HepG2 (cell line): ENCODE data around the gene ITGA7. TPM values are rescaled to one million over a fixed set of nuclear protein-coding genes. Genes with fewer than 3 reads are reported as not detected.

Experiments
- ATAC-seq: fragments of 200-7000 bp; cut with Tn5 transposase; 3 replicates; pipeline ENCODE4 v1.9.1; 2020; ENCODE audit warnings: mild to moderate bottlenecking, moderate library complexity
- BruUV-seq: library from RNA; stranded (reverse); fragments of 400-500 nt; replicated peaks from 2 replicates; lab custom pipeline; 2021; lab: Mats Ljungman, UMichigan
- CTCF ChIA-PET: fragments of 300-600 bp; formaldehyde crosslinking; extraction: SDS; loops from one replicate; lab custom pipeline; 2021; ENCODE audit warnings: low total read pairs, inconsistent platforms, low intra/inter-chr PET ratio; lab: Yijun Ruan, JAX
- POLR2A ChIA-PET: fragments of 350-600 bp; sonication (Branson Sonifier 250); formaldehyde crosslinking; loops from one replicate; lab custom pipeline; 2020; ENCODE audit warnings: antibody characterized with exemption, inconsistent platforms; lab: Yijun Ruan, JAX
- DNase-seq: peaks from one replicate; pipeline ENCODE4 v3.0.0-alpha.2; 2015; ENCODE audit warnings: low spot score
- FAIRE-seq: peaks from 3 replicates; lab custom pipeline; 2011; peaks lifted over from hg19 to GRCh38; lab: Jason Lieb, UNC
- H2AFZ ChIP-seq: one replicate; pipeline ENCODE4 v1.6.1; 2011; ENCODE audit warnings: low read length, inconsistent platforms
- H3K27ac ChIP-seq: fragments of 300-600 bp; 3 replicates; pipeline ENCODE4 v1.8.0; 2011; ENCODE audit warnings: mixed run types, mild to moderate bottlenecking, mixed read lengths, low read length, inconsistent platforms; ENCODE audit not compliant: insufficient read depth; ENCODE audit errors: extremely low read length
- H3K27me3 ChIP-seq, 2 experiments: fragments of 200-600 bp in 1 of 2; 2 replicates in 1 of 2; 3 replicates in 1 of 2; pipeline versions ENCODE4 v1.6.0 to v1.8.0; 2011; ENCODE audit warnings: low read length in 2 of 2, mild to moderate bottlenecking in 2 of 2, moderate library complexity in 2 of 2, inconsistent platforms in 1 of 2; ENCODE audit not compliant: insufficient read depth in 2 of 2, control insufficient read depth in 1 of 2
- H3K36me3 ChIP-seq, 2 experiments: fragments of 200-600 bp in 1 of 2; replicated peaks in 1 of 2; 2 replicates in 1 of 2; 3 replicates in 1 of 2; pipeline versions ENCODE4 v1.5.1 to v1.8.0; 2011; ENCODE audit warnings: low read length in 2 of 2, inconsistent platforms in 1 of 2; ENCODE audit not compliant: insufficient read depth in 2 of 2, control insufficient read depth in 1 of 2
- H3K4me1 ChIP-seq: 2 replicates; pipeline ENCODE4 v1.5.1; 2012; ENCODE audit warnings: low read length, inconsistent platforms; ENCODE audit not compliant: insufficient read depth
- H3K4me2 ChIP-seq: 2 replicates; pipeline ENCODE4 v1.6.0; 2011; ENCODE audit warnings: low read depth, low read length, inconsistent platforms
- H3K4me3 ChIP-seq, 3 experiments: fragments of 200-600 bp in 1 of 3; sonication (generic), shearing (Covaris generic) in 1 of 3; replicated peaks in 1 of 3; 2 replicates each; pipeline ENCODE4 v1.5.1; 2011 to 2016; ENCODE audit warnings: low read length in 3 of 3, inconsistent platforms in 2 of 3, low read depth in 2 of 3, mild to moderate bottlenecking in 2 of 3, control low read depth in 1 of 3, mixed read lengths in 1 of 3; ENCODE audit not compliant: insufficient read depth in 1 of 3
- H3K79me2 ChIP-seq: one replicate; pipeline ENCODE4 v1.6.1; 2011; ENCODE audit warnings: low read length, inconsistent platforms; ENCODE audit not compliant: insufficient read depth
- H3K9ac ChIP-seq: 2 replicates; pipeline ENCODE4 v1.6.0; 2011; ENCODE audit warnings: mild to moderate bottlenecking, low read depth, low read length, inconsistent platforms; ENCODE audit not compliant: insufficient read depth
- H3K9me3 ChIP-seq: 2 replicates; pipeline ENCODE4 v1.5.1; 2012; ENCODE audit warnings: mild to moderate bottlenecking, low read length
- H4K20me1 ChIP-seq: 2 replicates; pipeline ENCODE4 v1.6.0; 2011; ENCODE audit warnings: inconsistent platforms, mild to moderate bottlenecking, low read length, moderate library complexity; ENCODE audit not compliant: insufficient read depth
- MBNL3 ChIP-seq: fragments of 250-450 bp; sonication (Bioruptor Pico); conservative IDR thresholded peaks from 2 replicates; pipeline ENCODE4 v1.8.0; 2022; ENCODE audit warnings: mild to moderate bottlenecking, inconsistent platforms
- NFATC3 ChIP-seq: sonication (generic); formaldehyde crosslinking; IDR thresholded peaks from 2 replicates; pipeline ENCODE4 v1.5.1; 2020; ENCODE audit warnings: mild to moderate bottlenecking, missing genetic modification reagents
- U2AF1 ChIP-seq: fragments of 200-400 bp; formaldehyde crosslinking; optimal IDR thresholded peaks from 2 replicates; pipeline ENCODE3; 2017; ENCODE audit warnings: mild to moderate bottlenecking, low read depth, low read length
- ZFX ChIP-seq: sonication (generic); formaldehyde crosslinking; IDR thresholded peaks from 2 replicates; pipeline ENCODE4 v1.4.0; 2020; ENCODE audit warnings: mild to moderate bottlenecking, low read depth, missing genetic modification reagents, moderate library complexity
- ZMAT3 ChIP-seq: sonication (generic); formaldehyde crosslinking; conservative IDR thresholded peaks from 2 replicates; pipeline ENCODE4 v1.7.0; 2021; ENCODE audit warnings: missing genetic modification reagents
- ZNF724P ChIP-seq: sonication (generic); formaldehyde crosslinking; IDR thresholded peaks from 2 replicates; pipeline ENCODE4 v1.8.0; 2022; ENCODE audit warnings: missing genetic modification reagents, borderline replicate concordance
- WGBS: methylation state at CpG from one replicate; pipeline ENCODE4 v1.1.6; 2017; ENCODE audit warnings: low lambda C conversion rate; 5-methylcytosine and 5-hydroxymethylcytosine counted together
- in situ Hi-C: cut with HindIII; loops from 2 replicates; pipeline ENCODE4 v1.10.0; 2017; ENCODE audit warnings: low pct_unique_long_range_greater_than_20kb; ENCODE audit not compliant: extremely low pct_ligation_motif_present
- intact Hi-C: fragments of 100-400 bp; cut with micrococcal nuclease; formaldehyde crosslinking; loops from one replicate; pipeline ENCODE4 v1.10.0; 2022; ENCODE audit not compliant: unreplicated experiment
- polyA plus RNA-seq, 8 experiments: library from polyadenylated mRNA; depleted of rRNA in 3 of 8; stranded (reverse) in 7 of 8; unstranded in 1 of 8; fragments of >200 nt; fragmentation: Illumina TruSeq in 4 of 8; extraction: Trizol in 4 of 8; gene quantifications; 2 replicates each; pipeline versions ENCODE4 v1.2.1 to v1.2.3, GENCODE V29; 2011 to 2016; ENCODE audit warnings: low read depth in 4 of 8, missing spikeins in 1 of 8, mixed read lengths in 1 of 8; ENCODE audit not compliant: insufficient read depth in 1 of 8
- total RNA-seq, 5 experiments: library from RNA; depleted of rRNA; stranded (reverse); fragments of >200 nt; fragmentation: Illumina TruSeq; extraction: Trizol; gene quantifications; 2 replicates each; pipeline ENCODE4 v1.2.3, GENCODE V29; 2016; ENCODE audit warnings: low read depth in 1 of 5
- TF ChIP-seq, protein P1 (sequence below): sonication (generic); formaldehyde crosslinking; IDR thresholded peaks from 2 replicates; pipeline ENCODE4 v1.4.0; 2020; ENCODE audit warnings: mild to moderate bottlenecking, missing genetic modification reagents
- TF ChIP-seq, protein P2 (sequence below): sonication (generic); formaldehyde crosslinking; IDR thresholded peaks from 2 replicates; pipeline ENCODE4 v1.4.0; 2020; ENCODE audit warnings: mild to moderate bottlenecking, missing genetic modification reagents
- TF ChIP-seq, protein P3 (sequence below): sonication (generic); formaldehyde crosslinking; IDR thresholded peaks from 2 replicates; pipeline ENCODE4 v1.8.0; 2022; ENCODE audit warnings: low read depth, missing genetic modification reagents
- TF ChIP-seq, protein P4 (sequence below): sonication (generic); formaldehyde crosslinking; IDR thresholded peaks from 2 replicates; pipeline ENCODE4 v1.4.0; 2020; ENCODE audit warnings: missing genetic modification reagents
- TF ChIP-seq, protein P5 (sequence below): sonication (generic); formaldehyde crosslinking; IDR thresholded peaks from 2 replicates; pipeline ENCODE4 v1.4.0; 2020; ENCODE audit warnings: missing genetic modification reagents, low read depth, mild to moderate bottlenecking, borderline replicate concordance
- TF ChIP-seq, protein P6 (sequence below): sonication (generic); formaldehyde crosslinking; IDR thresholded peaks from 2 replicates; pipeline ENCODE4 v1.8.0; 2022; ENCODE audit warnings: missing genetic modification reagents, low read depth, mild to moderate bottlenecking, borderline replicate concordance

Gene ITGA7
- total and polyA plus RNA-seq, 2 of the 13 experiments (the other 11 are each of a cell fraction or from before 2014, with no cell fraction given) = 0.65 to 0.75 TPM

DNA sequence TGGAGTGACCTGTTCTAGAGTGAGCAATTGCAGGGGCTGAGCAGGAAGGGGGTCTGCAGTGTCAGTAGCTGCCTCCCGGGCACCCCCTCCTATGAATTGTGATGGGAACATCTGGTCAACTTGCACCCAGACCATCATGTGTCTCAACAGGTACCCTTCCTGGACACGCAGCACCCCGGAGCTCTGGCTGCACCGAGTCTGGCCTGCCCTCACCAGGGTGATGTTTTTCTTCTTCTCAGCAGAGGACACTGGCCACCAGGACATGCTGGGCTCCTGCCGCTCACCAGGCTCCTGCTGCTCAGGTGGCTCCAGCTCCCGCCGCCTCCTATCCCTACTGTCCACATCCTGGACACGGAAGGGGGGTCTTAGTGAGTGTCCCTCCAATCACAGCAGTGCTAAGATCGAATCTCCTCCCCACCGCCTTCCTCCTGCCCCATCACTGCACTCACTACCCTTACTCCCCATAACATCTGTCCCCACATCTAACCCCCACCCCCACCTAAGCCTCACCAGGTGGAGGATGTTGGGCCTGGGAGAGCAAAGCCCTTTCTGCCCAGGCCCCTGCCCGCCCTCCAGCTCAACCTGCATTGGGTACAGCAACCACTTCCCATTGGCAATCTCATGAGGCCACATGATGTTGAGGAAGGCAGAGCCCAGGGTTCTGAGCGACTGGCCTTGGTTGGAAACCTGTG lies 14.9 kb downstream of the ITGA7 start:
- H4K20me1 ChIP-seq = no peaks in the 10 kb centered on the region
- H3K9ac ChIP-seq = no peak overlapping the region
- H3K9me3 ChIP-seq = no peaks in the 10 kb centered on the region
- peaks cover 26% of the 10 kb centered on the region for H3K4me1 ChIP-seq
- no TSS peak for BruUV-seq
- no peak for DNase-seq
- no peak for FAIRE-seq
- intact Hi-C loops = no loop called here
- in situ Hi-C loops = no loop called here
- ChIA-PET POLR2A (no interaction called here), CTCF (no interaction called here)
- H2AFZ ChIP-seq = no peak overlapping the region
- TF ChIP-seq, protein P1, sequence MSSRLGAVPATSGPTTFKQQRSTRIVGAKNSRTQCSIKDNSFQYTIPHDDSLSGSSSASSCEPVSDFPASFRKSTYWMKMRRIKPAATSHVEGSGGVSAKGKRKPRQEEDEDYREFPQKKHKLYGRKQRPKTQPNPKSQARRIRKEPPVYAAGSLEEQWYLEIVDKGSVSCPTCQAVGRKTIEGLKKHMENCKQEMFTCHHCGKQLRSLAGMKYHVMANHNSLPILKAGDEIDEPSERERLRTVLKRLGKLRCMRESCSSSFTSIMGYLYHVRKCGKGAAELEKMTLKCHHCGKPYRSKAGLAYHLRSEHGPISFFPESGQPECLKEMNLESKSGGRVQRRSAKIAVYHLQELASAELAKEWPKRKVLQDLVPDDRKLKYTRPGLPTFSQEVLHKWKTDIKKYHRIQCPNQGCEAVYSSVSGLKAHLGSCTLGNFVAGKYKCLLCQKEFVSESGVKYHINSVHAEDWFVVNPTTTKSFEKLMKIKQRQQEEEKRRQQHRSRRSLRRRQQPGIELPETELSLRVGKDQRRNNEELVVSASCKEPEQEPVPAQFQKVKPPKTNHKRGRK (CRISPR knock-in tag) = no peak
- no peak for TF ChIP-seq ZFX (CRISPR knock-in tag)
- no peak for TF ChIP-seq U2AF1
- no peak for TF ChIP-seq ZNF724P (CRISPR knock-in tag)
- TF ChIP-seq MBNL3 (CRISPR knock-in tag) = no peak
- TF ChIP-seq, protein P2, sequence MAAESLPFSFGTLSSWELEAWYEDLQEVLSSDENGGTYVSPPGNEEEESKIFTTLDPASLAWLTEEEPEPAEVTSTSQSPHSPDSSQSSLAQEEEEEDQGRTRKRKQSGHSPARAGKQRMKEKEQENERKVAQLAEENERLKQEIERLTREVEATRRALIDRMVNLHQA = no peak
- TF ChIP-seq NFATC3 (CRISPR knock-in tag) = no peak
- TF ChIP-seq, protein P3, sequence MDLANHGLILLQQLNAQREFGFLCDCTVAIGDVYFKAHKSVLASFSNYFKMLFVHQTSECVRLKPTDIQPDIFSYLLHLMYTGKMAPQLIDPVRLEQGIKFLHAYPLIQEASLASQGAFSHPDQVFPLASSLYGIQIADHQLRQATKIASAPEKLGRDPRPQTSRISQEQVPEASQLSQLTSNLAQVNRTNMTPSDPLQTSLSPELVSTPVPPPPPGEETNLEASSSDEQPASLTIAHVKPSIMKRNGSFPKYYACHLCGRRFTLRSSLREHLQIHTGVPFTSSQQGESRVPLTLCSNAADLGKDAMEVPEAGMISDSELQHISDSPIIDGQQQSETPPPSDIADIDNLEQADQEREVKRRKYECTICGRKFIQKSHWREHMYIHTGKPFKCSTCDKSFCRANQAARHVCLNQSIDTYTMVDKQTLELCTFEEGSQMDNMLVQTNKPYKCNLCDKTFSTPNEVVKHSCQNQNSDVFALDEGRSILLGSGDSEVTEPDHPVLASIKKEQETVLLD (CRISPR knock-in tag) = no peak
- TF ChIP-seq ZMAT3 = no peak
- TF ChIP-seq, protein P4, sequence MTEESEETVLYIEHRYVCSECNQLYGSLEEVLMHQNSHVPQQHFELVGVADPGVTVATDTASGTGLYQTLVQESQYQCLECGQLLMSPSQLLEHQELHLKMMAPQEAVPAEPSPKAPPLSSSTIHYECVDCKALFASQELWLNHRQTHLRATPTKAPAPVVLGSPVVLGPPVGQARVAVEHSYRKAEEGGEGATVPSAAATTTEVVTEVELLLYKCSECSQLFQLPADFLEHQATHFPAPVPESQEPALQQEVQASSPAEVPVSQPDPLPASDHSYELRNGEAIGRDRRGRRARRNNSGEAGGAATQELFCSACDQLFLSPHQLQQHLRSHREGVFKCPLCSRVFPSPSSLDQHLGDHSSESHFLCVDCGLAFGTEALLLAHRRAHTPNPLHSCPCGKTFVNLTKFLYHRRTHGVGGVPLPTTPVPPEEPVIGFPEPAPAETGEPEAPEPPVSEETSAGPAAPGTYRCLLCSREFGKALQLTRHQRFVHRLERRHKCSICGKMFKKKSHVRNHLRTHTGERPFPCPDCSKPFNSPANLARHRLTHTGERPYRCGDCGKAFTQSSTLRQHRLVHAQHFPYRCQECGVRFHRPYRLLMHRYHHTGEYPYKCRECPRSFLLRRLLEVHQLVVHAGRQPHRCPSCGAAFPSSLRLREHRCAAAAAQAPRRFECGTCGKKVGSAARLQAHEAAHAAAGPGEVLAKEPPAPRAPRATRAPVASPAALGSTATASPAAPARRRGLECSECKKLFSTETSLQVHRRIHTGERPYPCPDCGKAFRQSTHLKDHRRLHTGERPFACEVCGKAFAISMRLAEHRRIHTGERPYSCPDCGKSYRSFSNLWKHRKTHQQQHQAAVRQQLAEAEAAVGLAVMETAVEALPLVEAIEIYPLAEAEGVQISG (CRISPR knock-in tag) = no peak
- TF ChIP-seq, protein P5, sequence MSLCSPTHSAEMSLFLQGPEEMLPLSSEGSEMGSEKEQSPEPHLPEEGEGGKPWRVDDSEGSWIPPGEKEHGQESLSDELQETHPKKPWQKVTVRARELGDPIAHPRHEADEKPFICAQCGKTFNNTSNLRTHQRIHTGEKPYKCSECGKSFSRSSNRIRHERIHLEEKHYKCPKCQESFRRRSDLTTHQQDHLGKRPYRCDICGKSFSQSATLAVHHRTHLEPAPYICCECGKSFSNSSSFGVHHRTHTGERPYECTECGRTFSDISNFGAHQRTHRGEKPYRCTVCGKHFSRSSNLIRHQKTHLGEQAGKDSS = no peak
- TF ChIP-seq, protein P6, sequence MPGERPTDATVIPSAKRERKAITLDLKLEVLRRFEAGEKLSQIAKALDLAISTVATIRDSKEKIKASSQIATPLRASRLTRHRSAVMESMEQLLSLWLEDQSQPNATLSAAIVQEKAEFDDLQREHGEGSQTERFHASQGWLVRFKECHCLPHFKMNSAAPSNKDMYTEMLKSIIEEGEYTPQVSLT (CRISPR knock-in tag) = no peak
- ATAC-seq = no peak
- no peak overlapping the region for H3K27ac ChIP-seq
- H3K4me3 ChIP-seq = no peak overlapping the region
- no peaks in the 10 kb centered on the region for H3K27me3 ChIP-seq
- no peak overlapping the region for H3K4me2 ChIP-seq
- 67% methylated on average over 8 of the region's 12 CpGs for WGBS
- no peaks in the 10 kb centered on the region for H3K79me2 ChIP-seq
- H3K36me3 ChIP-seq = no peaks in the 10 kb centered on the region
